ENCODE measurements around the gene TOM1.
"Not testable (repeated sequence)": the region's sequence is repeated elsewhere in the genome, so short reads cannot be mapped to it uniquely, and the experiment has no call there.

The TOM1 gene

DNA sequence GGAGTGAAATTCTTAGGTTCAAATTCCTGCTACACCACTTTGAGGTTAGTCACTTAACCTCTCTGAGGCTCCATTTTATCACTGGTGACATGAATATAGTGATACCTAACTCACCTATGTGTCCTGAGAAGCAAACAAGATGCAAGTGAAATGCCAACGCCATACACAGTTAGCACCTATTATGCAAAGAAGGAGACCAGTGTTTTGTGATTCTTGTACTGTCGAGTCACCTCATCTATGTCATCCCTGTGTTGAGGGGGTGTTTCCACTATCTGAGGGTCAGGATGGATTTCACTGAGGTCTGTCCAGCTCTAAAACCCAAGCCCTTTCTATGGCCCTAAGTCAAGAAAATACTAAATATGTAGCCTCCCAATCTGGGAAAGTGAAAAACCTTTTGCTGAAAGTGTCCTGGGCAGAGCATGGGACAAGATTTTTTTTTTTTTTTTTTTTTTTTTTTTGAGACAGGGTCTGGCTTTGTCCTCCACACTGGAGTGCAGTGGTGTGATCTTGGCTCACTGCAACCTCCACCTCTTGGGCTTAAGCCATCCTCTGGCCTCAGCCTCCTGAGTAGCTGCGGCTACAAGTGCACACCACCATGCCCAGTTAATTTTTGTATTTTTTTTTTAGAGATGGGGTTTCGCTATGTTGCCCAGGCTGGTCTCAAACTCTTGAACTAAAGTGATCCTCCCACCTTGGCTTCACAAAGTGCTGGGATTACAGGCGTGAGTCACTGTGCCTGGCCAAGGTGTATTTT is 95.3 kb downstream of the TOM1 start:
- no peak for DNase-seq (ENCODE audit: low read depth in 3 of 3)

DNA sequence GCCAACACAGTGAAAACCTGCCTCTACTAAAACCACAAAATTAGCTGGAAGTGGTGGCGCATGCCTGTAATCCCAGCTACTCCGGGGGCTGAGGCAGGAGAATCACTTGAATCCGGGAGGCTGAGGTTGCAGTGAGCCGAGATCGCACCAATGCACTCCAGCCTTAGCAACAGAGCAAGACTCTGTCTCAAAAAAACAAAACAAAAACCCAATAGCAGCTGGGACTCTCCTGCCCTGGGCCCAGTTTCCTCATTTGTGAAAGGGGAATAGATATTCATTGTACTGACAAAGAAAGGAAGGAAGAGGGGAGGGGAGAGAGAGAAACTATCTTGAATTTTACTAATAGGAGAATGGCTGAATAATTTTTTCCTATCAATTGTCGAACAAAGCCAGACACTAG is 96.9 kb downstream of the TOM1 start:
- not testable (repeated sequence) for DNase-seq (ENCODE audit: low read depth in 3 of 3)

- no peak for DNase-seq (ENCODE audit: low read depth in 3 of 3)
Observed at GRCh38 chr22:35397095-35397904, 97.6 kb downstream of the TOM1 start.

All from stimulated activated CD4-positive, alpha-beta T cell treated with anti-CD3 and anti-CD28 coated beads, TNF-alpha, amount 100 ng/mL, for 24 hours (primary cell).